PC-9 (cell line): ENCODE measurements around the gene RALBP1.

Experiments used
- EZH2 ChIP-seq: fragments of 200-600 bp; sonication (generic); IDR thresholded peaks from 2 replicates; pipeline ENCODE4 v1.8.0; 2017; ENCODE audit warnings: antibody characterized with exemption, low read depth
- TF ChIP-seq, protein P1 (sequence below): fragments of 200-600 bp; sonication (generic); conservative IDR thresholded peaks from 2 replicates; pipeline ENCODE4 v1.6.1; 2017; ENCODE audit warnings: mixed run types, antibody characterized with exemption, mild to moderate bottlenecking, moderate library complexity

GRCh38 chr18:9513971-9514512 is 38.7 kb downstream of the RALBP1 start:
- TF ChIP-seq, protein P1, sequence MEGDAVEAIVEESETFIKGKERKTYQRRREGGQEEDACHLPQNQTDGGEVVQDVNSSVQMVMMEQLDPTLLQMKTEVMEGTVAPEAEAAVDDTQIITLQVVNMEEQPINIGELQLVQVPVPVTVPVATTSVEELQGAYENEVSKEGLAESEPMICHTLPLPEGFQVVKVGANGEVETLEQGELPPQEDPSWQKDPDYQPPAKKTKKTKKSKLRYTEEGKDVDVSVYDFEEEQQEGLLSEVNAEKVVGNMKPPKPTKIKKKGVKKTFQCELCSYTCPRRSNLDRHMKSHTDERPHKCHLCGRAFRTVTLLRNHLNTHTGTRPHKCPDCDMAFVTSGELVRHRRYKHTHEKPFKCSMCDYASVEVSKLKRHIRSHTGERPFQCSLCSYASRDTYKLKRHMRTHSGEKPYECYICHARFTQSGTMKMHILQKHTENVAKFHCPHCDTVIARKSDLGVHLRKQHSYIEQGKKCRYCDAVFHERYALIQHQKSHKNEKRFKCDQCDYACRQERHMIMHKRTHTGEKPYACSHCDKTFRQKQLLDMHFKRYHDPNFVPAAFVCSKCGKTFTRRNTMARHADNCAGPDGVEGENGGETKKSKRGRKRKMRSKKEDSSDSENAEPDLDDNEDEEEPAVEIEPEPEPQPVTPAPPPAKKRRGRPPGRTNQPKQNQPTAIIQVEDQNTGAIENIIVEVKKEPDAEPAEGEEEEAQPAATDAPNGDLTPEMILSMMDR = no peak
- no peak for TF ChIP-seq EZH2
